Testis (tissue), 3 donors: ENCODE measurements around the gene PSTPIP1. TPM values are rescaled to one million over a fixed set of nuclear protein-coding genes. Genes with fewer than 3 reads are reported as not detected.

Source experiments
- DNase-seq: peaks from one replicate; pipeline ENCODE4 v3.0.0-alpha.2; 2019
- H3K27ac ChIP-seq, 2 donors: fragments of 200-600 bp; sonication (generic); one replicate each; pipeline ENCODE4 v1.5.1; 2019
- H3K27me3 ChIP-seq: fragments of 200-600 bp; sonication (generic); one replicate; pipeline ENCODE4 v1.5.1; 2019
- H3K36me3 ChIP-seq: fragments of 200-600 bp; sonication (generic); one replicate; pipeline ENCODE4 v1.5.1; 2017; ENCODE audit warnings: low read depth; ENCODE audit errors: missing control alignments
- H3K4me1 ChIP-seq: fragments of 200-600 bp; sonication (generic); one replicate; pipeline ENCODE4 v1.5.1; 2019
- H3K4me3 ChIP-seq, 2 donors: fragments of 200-600 bp; sonication (generic); one replicate each; pipeline ENCODE4 v1.5.1; 2017 to 2019
- H3K9me3 ChIP-seq: fragments of 200-600 bp; sonication (generic); one replicate; pipeline ENCODE4 v1.5.1; 2017
- CTCF ChIP-seq, 3 experiments: fragments of 450-650 bp in 2 of 3; fragments of 200-600 bp in 1 of 3; sonication (generic) in 1 of 3; IDR thresholded peaks; one replicate each; pipeline ENCODE4 v1.5.1; 2016 to 2019; ENCODE audit warnings: antibody characterized with exemption in 3 of 3, mild to moderate bottlenecking in 2 of 3, moderate library complexity in 1 of 3
- POLR2A ChIP-seq: fragments of 450-650 bp; IDR thresholded peaks from one replicate; pipeline ENCODE4 v1.6.1; 2017; ENCODE audit warnings: antibody characterized with exemption, mild to moderate bottlenecking, moderate library complexity
- WGBS, 2 donors: methylation state at CpG; one replicate each; pipeline ENCODE4 v1.1.5; 2018; 5-methylcytosine and 5-hydroxymethylcytosine counted together
- intact Hi-C: fragments of 100-400 bp; cut with DNase I; formaldehyde crosslinking; loops from one replicate; pipeline ENCODE4 v1.15.1; 2023; ENCODE audit warnings: low total_unique reads
- polyA plus RNA-seq: library from polyadenylated mRNA; stranded (reverse); fragments of 350-450 nt; fragmentation: Illumina TruSeq; extraction: RNeasy Lipid Tissue Mini Kit (QIAGEN cat#74804); gene quantifications from one replicate; pipeline ENCODE4 v1.2.3, GENCODE V29; 2014; ENCODE audit warnings: low read depth, low replicate concordance; ENCODE audit not compliant: insufficient read depth
- total RNA-seq, 2 donors: library from RNA; depleted of rRNA; stranded (reverse); fragments of >200 nt; gene quantifications; one replicate each; pipeline ENCODE4 v1.2.3, GENCODE V29; 2016

Gene PSTPIP1
- total and polyA plus RNA-seq, 3 donors from 2014 or later, result 5.0 to 8.6 (median 7.9) TPM

- 82 to 88% methylated on average over 13 to 21 of the region's 21 CpGs for WGBS, 2 donors
- Histone ChIP-seq H3K9me3 (no peaks in the 10 kb centered on the region), H3K36me3 (no peaks in the 10 kb centered on the region), H3K4me3 (no peak overlapping the region), H3K27ac (no peak overlapping the region), H3K4me1 (peaks cover 12% of the 10 kb centered on the region), H3K27me3 (no peaks in the 10 kb centered on the region)
- no peak for DNase-seq
- TF ChIP-seq POLR2A, result no peak
- no peak for TF ChIP-seq CTCF (IDR thresholded peaks at IDR 0.05)
- intact Hi-C loops, result no loop called here
These were observed 34.5 kb downstream of the PSTPIP1 start for GRCh38 chr15:77029166-77030047.

GRCh38 chr15:77030048-77030927, 35.4 kb downstream of the PSTPIP1 start:
- TF ChIP-seq POLR2A, result no peak
- TF ChIP-seq CTCF (IDR thresholded peaks at IDR 0.05), result no peak
- H3K4me1 ChIP-seq, result peaks cover 12% of the 10 kb centered on the region
- H3K27me3 ChIP-seq, result no peaks in the 10 kb centered on the region
- WGBS, 2 donors, result 60 to 90% methylated on average over 5 to 22 of the region's 22 CpGs
- no peaks in the 10 kb centered on the region for H3K36me3 ChIP-seq
- H3K27ac ChIP-seq, result no peak overlapping the region
- H3K9me3 ChIP-seq, result no peaks in the 10 kb centered on the region
- H3K4me3 ChIP-seq, result no peak overlapping the region
- DNase-seq, result peak; percentile 12
- intact Hi-C loops, result no loop called here

GRCh38 chr15:77030928-77031375, 36.0 kb downstream of the PSTPIP1 start:
- no peaks in the 10 kb centered on the region for H3K36me3 ChIP-seq
- peaks cover 12% of the 10 kb centered on the region for H3K4me1 ChIP-seq
- H3K27ac ChIP-seq, result no peak overlapping the region
- H3K9me3 ChIP-seq, result no peaks in the 10 kb centered on the region
- 80 to 87% methylated on average over 2 to 10 of the region's 10 CpGs for WGBS, 2 donors
- peak; percentile 7 for DNase-seq
- H3K4me3 ChIP-seq, result no peak overlapping the region
- TF ChIP-seq CTCF (IDR thresholded peaks at IDR 0.05), result no peak
- TF ChIP-seq POLR2A, result no peak
- intact Hi-C loops, result no loop called here
- H3K27me3 ChIP-seq, result no peaks in the 10 kb centered on the region

GRCh38 chr15:77031376-77032050, 36.6 kb downstream of the PSTPIP1 start:
- Histone ChIP-seq H3K9me3 (no peaks in the 10 kb centered on the region), H3K4me1 (peaks cover 15% of the 10 kb centered on the region), H3K4me3 (no peak overlapping the region), H3K27ac (no peak overlapping the region), H3K36me3 (no peaks in the 10 kb centered on the region), H3K27me3 (no peaks in the 10 kb centered on the region)
- intact Hi-C loops, result no loop called here
- DNase-seq, result peak; percentile 10
- no peak for TF ChIP-seq CTCF (IDR thresholded peaks at IDR 0.05)
- TF ChIP-seq POLR2A, result no peak
- WGBS, 2 donors, result 83 to 87% methylated on average over 3 to 12 of the region's 12 CpGs
